Regular cardiac myocyte (primary cell): ENCODE data around the gene AGMAT. TPM values are rescaled to one million over a fixed set of nuclear protein-coding genes. Genes with fewer than 3 reads are reported as not detected.

Source experiments
- total RNA-seq: library from RNA; depleted of rRNA; stranded (reverse); fragments of >200 nt; gene quantifications from 2 replicates; pipeline ENCODE4 v1.2.3, GENCODE V29; 2014

The AGMAT gene, protein sequence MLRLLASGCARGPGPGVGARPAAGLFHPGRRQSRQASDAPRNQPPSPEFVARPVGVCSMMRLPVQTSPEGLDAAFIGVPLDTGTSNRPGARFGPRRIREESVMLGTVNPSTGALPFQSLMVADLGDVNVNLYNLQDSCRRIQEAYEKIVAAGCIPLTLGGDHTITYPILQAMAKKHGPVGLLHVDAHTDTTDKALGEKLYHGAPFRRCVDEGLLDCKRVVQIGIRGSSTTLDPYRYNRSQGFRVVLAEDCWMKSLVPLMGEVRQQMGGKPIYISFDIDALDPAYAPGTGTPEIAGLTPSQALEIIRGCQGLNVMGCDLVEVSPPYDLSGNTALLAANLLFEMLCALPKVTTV
- total RNA-seq = 1.7 and 2.7 TPM in 2 replicates

DNA sequence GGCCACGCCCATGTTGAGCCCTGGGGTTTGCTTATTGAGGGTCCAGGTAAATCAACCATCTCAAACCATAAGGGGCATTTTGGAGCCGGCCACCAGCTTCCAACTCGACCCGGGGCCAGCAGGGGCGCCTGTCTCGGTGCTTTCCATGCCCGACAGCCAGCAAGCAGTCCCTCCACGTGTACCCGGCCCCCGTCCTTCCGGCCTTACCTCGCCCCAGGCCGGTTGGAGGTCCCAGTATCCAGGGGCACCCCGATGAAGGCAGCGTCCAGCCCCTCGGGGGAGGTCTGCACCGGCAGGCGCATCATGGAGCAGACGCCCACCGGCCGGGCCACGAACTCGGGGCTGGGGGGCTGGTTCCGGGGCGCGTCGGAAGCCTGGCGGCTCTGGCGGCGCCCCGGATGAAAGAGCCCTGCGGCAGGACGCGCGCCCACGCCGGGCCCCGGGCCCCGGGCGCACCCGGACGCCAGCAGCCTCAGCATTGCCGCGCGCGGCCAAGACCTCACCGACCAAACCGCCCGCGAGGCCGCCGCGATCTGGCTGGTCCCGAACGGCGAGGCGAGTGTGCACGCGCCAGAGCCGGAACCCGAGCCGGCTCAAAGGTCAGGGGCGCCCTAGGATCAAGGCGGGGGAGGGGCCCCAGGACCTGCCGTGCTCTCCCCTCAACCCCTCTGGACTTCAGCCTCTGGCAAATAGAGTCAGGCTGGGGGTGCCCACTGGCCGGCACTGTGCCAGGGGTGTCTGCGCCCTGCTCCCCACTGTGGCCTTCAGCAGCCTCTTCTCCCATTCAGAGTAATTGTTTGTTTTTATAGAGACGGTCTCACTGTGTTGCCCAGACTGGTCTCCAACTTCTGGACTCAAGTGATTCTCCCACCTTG is at the start of gene AGMAT:
Gene AGMAT (minus strand): TSS at position 563 of the 875 bp plus-strand sequence. CDS start 84 bp downstream, at position 479.

DNA sequence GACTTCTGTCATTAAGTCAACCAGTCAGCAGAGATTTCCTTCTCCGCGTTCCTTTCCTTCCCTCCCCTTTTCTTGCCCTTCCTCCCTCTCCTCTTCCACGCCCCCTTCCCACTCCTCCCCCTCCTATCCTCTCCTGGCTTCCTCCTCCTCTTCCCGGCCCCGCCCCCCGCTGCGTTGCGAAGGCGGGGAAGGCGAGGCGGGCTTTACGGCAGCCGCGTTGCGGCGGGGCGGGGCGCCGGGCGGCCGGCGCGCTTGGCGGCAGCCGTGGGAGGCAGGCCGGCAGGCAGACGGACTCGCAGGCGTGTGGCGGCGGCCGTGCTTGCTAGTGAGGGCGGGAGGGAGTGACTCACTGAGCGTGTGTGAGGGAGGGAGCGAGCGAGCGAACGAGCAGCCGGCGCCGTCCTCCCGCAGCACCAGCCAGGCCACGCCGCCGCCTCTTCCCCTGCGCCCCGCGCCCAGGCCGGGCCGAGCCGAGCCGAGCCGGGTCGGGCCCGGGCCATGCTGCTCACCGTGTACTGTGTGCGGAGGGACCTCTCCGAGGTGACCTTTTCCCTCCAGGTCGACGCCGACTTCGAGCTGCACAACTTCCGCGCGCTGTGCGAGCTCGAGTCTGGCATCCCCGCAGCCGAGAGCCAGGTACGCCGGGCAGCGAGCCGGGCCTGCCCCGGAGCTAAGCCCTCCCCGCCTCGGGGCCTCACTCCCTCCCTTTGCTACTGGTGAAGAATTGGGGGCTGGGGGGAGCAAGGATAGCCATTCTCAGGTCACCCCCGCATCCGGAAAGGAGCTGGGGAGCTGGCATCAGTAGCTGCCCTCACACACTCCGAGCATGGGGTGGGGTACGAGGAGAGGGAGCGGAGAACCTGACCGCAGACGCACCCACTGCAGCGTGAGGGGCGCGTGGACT is 32.6 kb upstream of the AGMAT start, which contains the start of gene DDI2:
Gene DDI2 (plus strand): TSS at position 286 of the 904 bp plus-strand sequence. CDS start 213 bp downstream, at position 499.

DNA sequence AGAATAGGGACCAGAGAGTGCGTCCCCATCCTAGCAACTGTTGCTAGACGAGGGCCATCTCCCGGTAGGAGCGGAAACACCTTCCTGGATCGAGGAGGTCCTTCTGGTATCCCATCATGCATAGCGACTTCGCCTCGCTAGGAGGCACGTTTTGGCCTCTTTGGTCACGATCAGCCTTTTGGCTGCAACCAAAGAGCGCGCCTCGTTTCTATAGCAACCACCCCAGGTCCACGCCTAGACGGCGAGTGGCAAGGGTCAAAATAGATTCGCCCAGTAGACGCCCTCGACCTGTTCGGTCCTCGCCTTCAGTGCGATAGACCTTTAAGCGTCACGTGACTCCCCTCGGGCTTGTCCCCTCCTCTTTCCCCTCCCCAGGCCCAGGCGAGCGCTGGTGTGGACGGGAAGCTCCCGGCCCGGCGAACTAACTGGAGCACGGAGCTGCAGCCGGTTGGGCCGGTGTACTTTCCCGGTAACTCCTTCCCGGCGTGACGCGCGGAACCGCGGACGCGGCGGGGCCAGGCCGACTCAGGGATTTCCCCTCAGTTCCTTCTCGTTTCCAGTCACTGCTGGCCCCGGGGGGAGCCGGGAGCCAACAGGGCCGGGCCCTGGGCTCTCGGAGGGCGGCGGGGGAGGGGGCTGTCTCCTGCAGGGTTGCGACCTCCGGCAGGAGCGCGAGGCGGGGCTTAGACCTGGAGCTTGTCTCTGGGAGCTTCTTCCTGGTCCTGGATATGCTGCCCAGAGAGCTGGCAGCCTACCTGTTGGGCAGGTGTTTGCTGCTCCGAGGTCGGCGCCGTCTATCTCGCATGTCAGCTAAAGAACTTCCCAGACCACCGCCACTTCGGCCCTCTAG is 58.1 kb downstream of the AGMAT start, which contains the start of gene DNAJC16:
Gene DNAJC16 (plus strand): TSS at position 359 of the 850 bp plus-strand sequence. CDS start 2,258 bp downstream, outside the sequence.

DNA sequence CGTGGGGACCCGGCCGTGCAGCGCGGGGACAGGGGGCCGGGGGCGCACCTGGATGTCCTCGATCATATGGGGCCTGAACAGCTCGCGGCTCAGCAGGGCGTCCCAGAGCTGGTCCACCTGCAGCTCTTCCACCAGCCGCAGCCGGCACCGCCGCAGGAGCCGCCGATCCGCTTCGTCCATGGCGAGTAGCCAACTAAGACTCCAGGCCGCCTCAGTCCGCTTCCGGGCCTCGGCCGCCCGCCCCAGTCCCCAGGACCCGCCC is 60.9 kb downstream of the AGMAT start, which contains the start of gene CASP9:
Gene CASP9 (minus strand): TSS at position 195 of the 262 bp plus-strand sequence. CDS start 15 bp downstream, at position 180.

Other genes starting within 250 kb of the AGMAT start
- 15.8 and 55.6 TPM in 2 replicates for gene EFHD2, start 175.2 kb downstream of the AGMAT start, total RNA-seq
- under 0.01 TPM in 1 of 2 replicates, not detected in the other for gene CTRC, start 146.6 kb downstream of the AGMAT start, total RNA-seq
- gene CELA2A, start 128.3 kb downstream of the AGMAT start, total RNA-seq = 0.28 TPM in 1 of 2 replicates, not detected in the other
- gene CELA2B, start 108.9 kb downstream of the AGMAT start, total RNA-seq = not detected in 2 replicates
- 4.2 and 8.6 TPM in 2 replicates for gene CASP9, start 60.8 kb downstream of the AGMAT start, total RNA-seq
- gene DNAJC16, start 58.2 kb downstream of the AGMAT start, total RNA-seq = 16.9 and 18.8 TPM in 2 replicates
- 12.5 and 15.8 TPM in 2 replicates for gene DDI2, start 32.4 kb upstream of the AGMAT start, total RNA-seq
- gene PLEKHM2, start 99.3 kb upstream of the AGMAT start, total RNA-seq = 49.7 and 63.1 TPM in 2 replicates
- 0.28 and 0.38 TPM in 2 replicates for gene SLC25A34, start 151.2 kb upstream of the AGMAT start, total RNA-seq
- gene TMEM82, start 157.4 kb upstream of the AGMAT start, total RNA-seq = not detected in 2 replicates
- gene FBLIM1, start 173.7 kb upstream of the AGMAT start, total RNA-seq = 76.7 and 77.0 TPM in 2 replicates
- 1.2 and 2.0 TPM in 2 replicates for gene UQCRHL, start 222.6 kb upstream of the AGMAT start, total RNA-seq